Mesenchymal stem cell (in vitro differentiated cells and primary cell): ENCODE measurements around the gene DPP3.

Experiments
- DNase-seq: peaks from one replicate; pipeline ENCODE4 v3.0.0-alpha.2; 2013
- H2AFZ ChIP-seq: one replicate; pipeline ENCODE4 v1.6.1; 2013; ENCODE audit warnings: low read depth, mild to moderate bottlenecking, control low read depth, inconsistent platforms, low read length, moderate library complexity
- H2AK5ac ChIP-seq: 2 replicates; pipeline ENCODE4 v1.6.1; 2013; ENCODE audit warnings: low read length, moderate library complexity, mild to moderate bottlenecking, inconsistent platforms; ENCODE audit not compliant: severe bottlenecking
- H2BK120ac ChIP-seq: one replicate; pipeline ENCODE4 v1.6.1; 2013; ENCODE audit warnings: low read depth, mild to moderate bottlenecking, inconsistent platforms, low read length, moderate library complexity
- H2BK12ac ChIP-seq, 2 experiments: one replicate each; pipeline ENCODE4 v1.6.1; 2013; ENCODE audit warnings: inconsistent platforms in 2 of 2, low read length in 2 of 2, mild to moderate bottlenecking in 2 of 2, moderate library complexity in 2 of 2, control low read depth in 1 of 2
- H2BK15ac ChIP-seq: one replicate; pipeline ENCODE4 v1.6.1; 2013; ENCODE audit warnings: mild to moderate bottlenecking, low read depth, inconsistent platforms; ENCODE audit not compliant: poor library complexity, severe bottlenecking
- H2BK5ac ChIP-seq: 2 replicates; pipeline ENCODE4 v1.6.1; 2013; ENCODE audit warnings: low read depth, mild to moderate bottlenecking, low read length, control low read depth, inconsistent platforms; ENCODE audit not compliant: poor library complexity, severe bottlenecking
- H3K14ac ChIP-seq, 2 experiments: one replicate each; pipeline ENCODE4 v1.6.1; 2013; ENCODE audit warnings: inconsistent platforms in 2 of 2, low read length in 2 of 2, control low read depth in 1 of 2, mild to moderate bottlenecking in 1 of 2, moderate library complexity in 1 of 2
- H3K18ac ChIP-seq, 2 experiments: one replicate each; pipeline ENCODE4 v1.6.1; 2013; ENCODE audit warnings: inconsistent platforms in 2 of 2, low read length in 2 of 2, control low read depth in 1 of 2, low read depth in 1 of 2, mild to moderate bottlenecking in 1 of 2
- H3K23ac ChIP-seq, 2 experiments: one replicate each; pipeline ENCODE4 v1.6.1; 2013; ENCODE audit warnings: inconsistent platforms in 2 of 2, low read length in 2 of 2, mild to moderate bottlenecking in 2 of 2, moderate library complexity in 2 of 2, control low read depth in 1 of 2
- H3K27ac ChIP-seq: 2 replicates; pipeline ENCODE4 v1.5.1; 2013; ENCODE audit warnings: mild to moderate bottlenecking, moderate library complexity, low read length, control low read depth, inconsistent platforms; ENCODE audit not compliant: poor library complexity, severe bottlenecking
- H3K27me3 ChIP-seq, 2 experiments: 2 replicates each; pipeline versions ENCODE4 v1.6.1 to v1.7.0; 2013; ENCODE audit warnings: low read length in 2 of 2, mild to moderate bottlenecking in 2 of 2, moderate library complexity in 2 of 2, control low read depth in 1 of 2, inconsistent platforms in 1 of 2; ENCODE audit not compliant: control insufficient read depth in 1 of 2, insufficient read depth in 1 of 2
- H3K36me3 ChIP-seq, 2 experiments: 2 replicates each; pipeline versions ENCODE4 v1.6.1 to v1.7.0; 2013; ENCODE audit warnings: low read length in 2 of 2, control low read depth in 1 of 2, inconsistent platforms in 1 of 2, low read depth in 1 of 2, mild to moderate bottlenecking in 1 of 2; ENCODE audit not compliant: insufficient read depth in 2 of 2, control insufficient read depth in 1 of 2
- H3K4ac ChIP-seq, 2 experiments: one replicate each; pipeline ENCODE4 v1.6.1; 2013; ENCODE audit warnings: inconsistent platforms in 2 of 2, low read length in 2 of 2, mild to moderate bottlenecking in 2 of 2, moderate library complexity in 2 of 2, control low read depth in 1 of 2, low read depth in 1 of 2
- H3K4me1 ChIP-seq: 2 replicates; pipeline ENCODE4 v1.6.1; 2013; ENCODE audit warnings: low read depth, low read length, control low read depth; ENCODE audit not compliant: control insufficient read depth, insufficient read depth
- H3K4me2 ChIP-seq: 2 replicates; pipeline ENCODE4 v1.6.1; 2013; ENCODE audit warnings: low read length, mild to moderate bottlenecking, inconsistent platforms; ENCODE audit not compliant: poor library complexity, severe bottlenecking
- H3K4me3 ChIP-seq, 2 experiments: 2 replicates each; pipeline versions ENCODE4 v1.5.1 to v1.7.0; 2013; ENCODE audit warnings: low read length in 2 of 2, mild to moderate bottlenecking in 2 of 2, control low read depth in 1 of 2, low read depth in 1 of 2; ENCODE audit not compliant: insufficient read depth in 1 of 2
- H3K79me1 ChIP-seq: replicated peaks from 2 replicates; pipeline ENCODE4 v1.6.1; 2013; ENCODE audit warnings: mild to moderate bottlenecking, control low read depth, low read length, inconsistent platforms; ENCODE audit not compliant: poor library complexity, severe bottlenecking
- H3K9ac ChIP-seq: 2 replicates; pipeline ENCODE4 v1.7.0; 2013; ENCODE audit warnings: mild to moderate bottlenecking, low read length, moderate library complexity
- H3K9me3 ChIP-seq: 2 replicates; pipeline ENCODE4 v1.7.0; 2013; ENCODE audit warnings: mild to moderate bottlenecking, low read length; ENCODE audit not compliant: control insufficient read depth
- H4K8ac ChIP-seq: one replicate; pipeline ENCODE4 v1.6.1; 2013; ENCODE audit warnings: inconsistent platforms, mild to moderate bottlenecking, low read length, moderate library complexity
- H4K91ac ChIP-seq: one replicate; pipeline ENCODE4 v1.6.1; 2013; ENCODE audit warnings: mild to moderate bottlenecking, low read length, inconsistent platforms
- WGBS: methylation state at CpG from one replicate; pipeline ENCODE4 v1.1.7; 2013; ENCODE audit warnings: mixed read lengths; 5-methylcytosine and 5-hydroxymethylcytosine counted together

DPP3 gene

GRCh38 chr11:66492161-66492865 lies 12.1 kb downstream of the DPP3 start:
- DNase-seq: no peak
- no peak overlapping the region for H3K4me2 ChIP-seq
- peaks cover 3% of the 10 kb centered on the region for H3K79me1 ChIP-seq
- no peak overlapping the region for H3K9ac ChIP-seq
- no peak overlapping the region for H2AFZ ChIP-seq
- no peak overlapping the region for H2BK120ac ChIP-seq
- no peak overlapping the region for H2BK12ac ChIP-seq
- H3K27me3 ChIP-seq: no peaks in the 10 kb centered on the region
- H2BK5ac ChIP-seq: no peak overlapping the region
- no peak overlapping the region for H3K4ac ChIP-seq
- H3K23ac ChIP-seq: no peak overlapping the region
- H3K4me3 ChIP-seq: no peak overlapping the region
- WGBS: 96% methylated on average over 10 of the region's 10 CpGs
- no peak overlapping the region for H3K14ac ChIP-seq
- peaks cover 13% of the 10 kb centered on the region for H3K4me1 ChIP-seq
- no peak overlapping the region for H4K8ac ChIP-seq
- no peak overlapping the region for H3K18ac ChIP-seq
- H2BK15ac ChIP-seq: no peak overlapping the region
- peaks cover 66 to 84% of the 10 kb centered on the region in 2 experiments for H3K36me3 ChIP-seq
- no peaks in the 10 kb centered on the region for H3K9me3 ChIP-seq
- no peak overlapping the region for H3K27ac ChIP-seq
- no peak overlapping the region for H2AK5ac ChIP-seq
- H4K91ac ChIP-seq: no peak overlapping the region

- H2BK15ac ChIP-seq: no peak overlapping the region
- no peak overlapping the region for H3K23ac ChIP-seq
- peaks cover 62 to 79% of the 10 kb centered on the region in 2 experiments for H3K36me3 ChIP-seq
- H2BK5ac ChIP-seq: no peak overlapping the region
- peaks cover 3% of the 10 kb centered on the region for H3K79me1 ChIP-seq
- H2AFZ ChIP-seq: no peak overlapping the region
- no peak overlapping the region for H3K9ac ChIP-seq
- DNase-seq: no peak
- no peak overlapping the region for H4K8ac ChIP-seq
- H3K4me1 ChIP-seq: peaks cover 13% of the 10 kb centered on the region
- H4K91ac ChIP-seq: no peak overlapping the region
- H2BK12ac ChIP-seq: no peak overlapping the region
- no peaks in the 10 kb centered on the region for H3K9me3 ChIP-seq
- H3K27me3 ChIP-seq: no peaks in the 10 kb centered on the region
- WGBS: 97% methylated on average over 8 of the region's 10 CpGs
- no peak overlapping the region for H3K4ac ChIP-seq
- no peak overlapping the region for H3K4me3 ChIP-seq
- no peak overlapping the region for H3K18ac ChIP-seq
- no peak overlapping the region for H2AK5ac ChIP-seq
- H3K4me2 ChIP-seq: no peak overlapping the region
- no peak overlapping the region for H3K14ac ChIP-seq
- no peak overlapping the region for H2BK120ac ChIP-seq
- H3K27ac ChIP-seq: no peak overlapping the region
Measured at GRCh38 chr11:66493130-66493529, 12.9 kb downstream of the DPP3 start.

GRCh38 chr11:66494458-66494857 lies 14.2 kb downstream of the DPP3 start:
- Histone ChIP-seq H3K4me1 (peaks cover 10% of the 10 kb centered on the region), H3K18ac (no peak overlapping the region), H4K8ac (no peak overlapping the region), H4K91ac (no peak overlapping the region), H3K23ac (no peak overlapping the region), H2BK120ac (no peak overlapping the region), H3K79me1 (peaks cover 3% of the 10 kb centered on the region), H3K36me3 (peaks cover 58 to 70% of the 10 kb centered on the region in 2 experiments), H2BK5ac (no peak overlapping the region), H2AK5ac (no peak overlapping the region), H3K4me3 (no peak overlapping the region), H3K14ac (no peak overlapping the region), H2AFZ (no peak overlapping the region), H3K4ac (no peak overlapping the region), H2BK12ac (no peak overlapping the region), H3K9me3 (no peaks in the 10 kb centered on the region), H2BK15ac (no peak overlapping the region), H3K27me3 (no peaks in the 10 kb centered on the region), H3K9ac (no peak overlapping the region), H3K4me2 (no peak overlapping the region), H3K27ac (no peak overlapping the region)
- no peak for DNase-seq
- WGBS: 99% methylated on average over 7 of the region's 7 CpGs

- H3K9me3 ChIP-seq: no peaks in the 10 kb centered on the region
- peaks cover 3% of the 10 kb centered on the region for H3K79me1 ChIP-seq
- H2BK120ac ChIP-seq: no peak overlapping the region
- H4K91ac ChIP-seq: no peak overlapping the region
- H3K4ac ChIP-seq: no peak overlapping the region
- H3K4me3 ChIP-seq: no peak overlapping the region
- H2AK5ac ChIP-seq: no peak overlapping the region
- H3K27me3 ChIP-seq: no peaks in the 10 kb centered on the region
- no peak overlapping the region for H2BK5ac ChIP-seq
- peaks cover 6% of the 10 kb centered on the region for H3K4me1 ChIP-seq
- H3K36me3 ChIP-seq: peaks cover 53 to 68% of the 10 kb centered on the region in 2 experiments
- no peak overlapping the region for H3K9ac ChIP-seq
- no peak overlapping the region for H3K14ac ChIP-seq
- DNase-seq: no peak
- no peak overlapping the region for H2BK15ac ChIP-seq
- no peak overlapping the region for H3K4me2 ChIP-seq
- no peak overlapping the region for H4K8ac ChIP-seq
- WGBS: 94% methylated on average over 14 of the region's 14 CpGs
- H2AFZ ChIP-seq: no peak overlapping the region
- H3K23ac ChIP-seq: no peak overlapping the region
- H2BK12ac ChIP-seq: no peak overlapping the region
- no peak overlapping the region for H3K18ac ChIP-seq
- no peak overlapping the region for H3K27ac ChIP-seq
Measured at GRCh38 chr11:66494935-66495334, 14.7 kb downstream of the DPP3 start.
